Sigmoid colon (tissue), 7 donors: ENCODE data around the gene SERPINA6. TPM values are rescaled to one million over a fixed set of nuclear protein-coding genes. Genes with fewer than 3 reads are reported as not detected.

ENCODE experiments used
- DNase-seq: peaks from one replicate; pipeline ENCODE4 v3.0.0-alpha.2; 2019
- H3K27ac ChIP-seq, 4 donors: fragments of 200-600 bp; sonication (generic); one replicate each; pipeline ENCODE4 v1.5.1; 2016 to 2019; ENCODE audit warnings: mild to moderate bottlenecking in 1 of 4
- H3K27me3 ChIP-seq, 3 donors: fragments of 200-600 bp; sonication (generic); one replicate each; pipeline ENCODE4 v1.5.1; 2019; ENCODE audit warnings: mild to moderate bottlenecking in 1 of 3
- H3K36me3 ChIP-seq, 4 donors: fragments of 200-600 bp; sonication (generic); one replicate each; pipeline ENCODE4 v1.5.1; 2016 to 2019
- H3K4me1 ChIP-seq, 4 donors: fragments of 200-600 bp; sonication (generic); one replicate each; pipeline ENCODE4 v1.5.1; 2017 to 2019
- H3K4me3 ChIP-seq, 4 donors: fragments of 200-600 bp; sonication (generic); one replicate each; pipeline ENCODE4 v1.5.1; 2017 to 2019; ENCODE audit warnings: mild to moderate bottlenecking in 2 of 4, moderate library complexity in 1 of 4
- H3K9me3 ChIP-seq, 4 donors: fragments of 200-600 bp in 3 of 4; sonication (generic) in 3 of 4; one replicate each; pipeline versions ENCODE4 v1.5.1 to v1.6.1; 2013 to 2019
- CTCF ChIP-seq, 4 experiments: fragments of 450-650 bp in 3 of 4; fragments of 200-600 bp in 1 of 4; IDR thresholded peaks; one replicate each; pipeline ENCODE4 v1.5.1; 2016 to 2019; ENCODE audit warnings: antibody characterized with exemption in 4 of 4, mild to moderate bottlenecking in 3 of 4, moderate library complexity in 2 of 4
- EP300 ChIP-seq, 4 donors: sonication (generic); formaldehyde crosslinking; IDR thresholded peaks; one replicate each; pipeline ENCODE4 v1.6.1; 2017; ENCODE audit warnings: antibody characterized with exemption in 4 of 4
- POLR2A ChIP-seq, 2 donors: fragments of 450-650 bp; IDR thresholded peaks; one replicate each; pipeline ENCODE4 v1.6.1; 2016; ENCODE audit warnings: antibody characterized with exemption in 2 of 2, mild to moderate bottlenecking in 2 of 2, moderate library complexity in 2 of 2
- POLR2AphosphoS5 ChIP-seq, 4 donors: sonication (generic); formaldehyde crosslinking; IDR thresholded peaks; one replicate each; pipeline ENCODE4 v1.6.1; 2017; ENCODE audit warnings: antibody characterized with exemption in 4 of 4
- WGBS, 2 donors: extraction: QIAGEN DNeasy Blood & Tissue Kit; methylation state at CpG; one replicate each; pipeline ENCODE4 v1.1.7; 2013; 5-methylcytosine and 5-hydroxymethylcytosine counted together
- intact Hi-C: fragments of 100-400 bp; cut with DNase I; formaldehyde crosslinking; loops from one replicate; pipeline ENCODE4 v1.15.1; 2023
- polyA plus RNA-seq, 3 donors: library from polyadenylated mRNA; stranded (reverse); fragments of 200-250 nt; gene quantifications; one replicate each; pipeline ENCODE4 v1.2.3, GENCODE V29; 2013
- total RNA-seq, 4 donors: library from RNA; depleted of rRNA; stranded (reverse); fragments of >200 nt; gene quantifications; one replicate each; pipeline ENCODE4 v1.1.0, GENCODE V29; 2016
- donor health status: healthy with polysubstance abuse.
- donor health status: Bipolar disorder and iron deficiency.
- donor health status: healthy.

SERPINA6 gene
- total and polyA plus RNA-seq, 7 donors: 2.0 TPM; not detected in 6

GRCh38 chr14:94332587-94332986, 9.5 kb upstream of the SERPINA6 start:
- H3K36me3 ChIP-seq: no peaks in the 10 kb centered on the region
- DNase-seq: no peak
- H3K27ac ChIP-seq: no peak overlapping the region
- H3K9me3 ChIP-seq: no peaks in the 10 kb centered on the region
- intact Hi-C loops: no loop called here
- H3K27me3 ChIP-seq: no peaks in the 10 kb centered on the region
- no peak for TF ChIP-seq CTCF (IDR thresholded peaks at IDR 0.05)
- H3K4me1 ChIP-seq: no peaks in the 10 kb centered on the region
- H3K4me3 ChIP-seq: no peak overlapping the region

GRCh38 chr14:94332063-94332583, 9.0 kb upstream of the SERPINA6 start:
- H3K36me3 ChIP-seq: no peaks in the 10 kb centered on the region
- intact Hi-C loops: no loop called here

GRCh38 chr14:94331462-94331861, 8.3 kb upstream of the SERPINA6 start:
- Histone ChIP-seq H3K9me3 (no peaks in the 10 kb centered on the region), H3K4me1 (no peaks in the 10 kb centered on the region), H3K4me3 (no peak overlapping the region), H3K27me3 (no peaks in the 10 kb centered on the region), H3K36me3 (no peaks in the 10 kb centered on the region), H3K27ac (no peak overlapping the region)
- WGBS, 2 donors: 95 to 97% methylated on average over 5 of the region's 5 CpGs
- intact Hi-C loops: no loop called here
- TF ChIP-seq POLR2AphosphoS5 (IDR thresholded peaks at IDR 0.05): no peak
- TF ChIP-seq EP300 (IDR thresholded peaks at IDR 0.05): no peak
- no peak for TF ChIP-seq POLR2A (IDR thresholded peaks at IDR 0.05)
- no peak for DNase-seq

More at GRCh38 chr14:94332063-94332583, 9.0 kb upstream of the SERPINA6 start:
- H3K4me1 ChIP-seq: no peaks in the 10 kb centered on the region
- 73 to 75% methylated on average over 7 of the region's 7 CpGs for WGBS, 2 donors
- H3K4me3 ChIP-seq: no peak overlapping the region
- H3K27me3 ChIP-seq: no peaks in the 10 kb centered on the region
- no peak for DNase-seq
- H3K27ac ChIP-seq: no peak overlapping the region
- no peaks in the 10 kb centered on the region for H3K9me3 ChIP-seq
- TF ChIP-seq EP300 (IDR thresholded peaks at IDR 0.05) (no peak), POLR2A (IDR thresholded peaks at IDR 0.05) (no peak), CTCF (IDR thresholded peaks at IDR 0.05) (no peak), POLR2AphosphoS5 (IDR thresholded peaks at IDR 0.05) (no peak)

GRCh38 chr14:94330857-94331256, 7.7 kb upstream of the SERPINA6 start:
- intact Hi-C loops: no loop called here
- TF ChIP-seq POLR2A (IDR thresholded peaks at IDR 0.05) (no peak), EP300 (IDR thresholded peaks at IDR 0.05) (no peak), CTCF (IDR thresholded peaks at IDR 0.05) (no peak), POLR2AphosphoS5 (IDR thresholded peaks at IDR 0.05) (no peak)
- H3K4me3 ChIP-seq: no peak overlapping the region
- H3K27me3 ChIP-seq: no peaks in the 10 kb centered on the region
- 62 to 67% methylated on average over 2 of the region's 2 CpGs for WGBS, 2 donors
- H3K27ac ChIP-seq: no peak overlapping the region
- no peaks in the 10 kb centered on the region for H3K9me3 ChIP-seq
- no peaks in the 10 kb centered on the region for H3K4me1 ChIP-seq
- no peak for DNase-seq
- no peaks in the 10 kb centered on the region for H3K36me3 ChIP-seq

- 86 to 90% methylated on average over 3 of the region's 3 CpGs for WGBS, 2 donors
- no peaks in the 10 kb centered on the region for H3K4me1 ChIP-seq
- DNase-seq: no peak
- intact Hi-C loops: no loop called here
- H3K9me3 ChIP-seq: no peaks in the 10 kb centered on the region
- no peak overlapping the region for H3K4me3 ChIP-seq
- H3K27ac ChIP-seq: no peak overlapping the region
- no peaks in the 10 kb centered on the region for H3K36me3 ChIP-seq
- TF ChIP-seq EP300 (IDR thresholded peaks at IDR 0.05) (no peak), POLR2A (IDR thresholded peaks at IDR 0.05) (no peak), CTCF (IDR thresholded peaks at IDR 0.05) (no peak), POLR2AphosphoS5 (IDR thresholded peaks at IDR 0.05) (no peak)
- no peaks in the 10 kb centered on the region for H3K27me3 ChIP-seq
Measured at GRCh38 chr14:94330432-94330831, 7.3 kb upstream of the SERPINA6 start.
